IPS-18c (cell line): ENCODE results near the gene TNFAIP8L3.
A peak's percentile ranks its signal among the peaks of the same experiment; 100 is the strongest.
"Not testable (repeated sequence)": the region's sequence is repeated elsewhere in the genome, so short reads cannot be mapped to it uniquely, and the experiment has no call there.

Experiments
- H3K4me3 ChIP-seq: 2 replicates; pipeline ENCODE4 v1.7.0; 2013; ENCODE audit warnings: low read depth, mild to moderate bottlenecking, low read length, moderate library complexity; ENCODE audit not compliant: insufficient read depth
- H3K9me3 ChIP-seq: one replicate; pipeline ENCODE4 v1.6.1; 2013; ENCODE audit warnings: mild to moderate bottlenecking, low read length, moderate library complexity; ENCODE audit not compliant: control insufficient read depth, insufficient read depth

TNFAIP8L3 gene

DNA sequence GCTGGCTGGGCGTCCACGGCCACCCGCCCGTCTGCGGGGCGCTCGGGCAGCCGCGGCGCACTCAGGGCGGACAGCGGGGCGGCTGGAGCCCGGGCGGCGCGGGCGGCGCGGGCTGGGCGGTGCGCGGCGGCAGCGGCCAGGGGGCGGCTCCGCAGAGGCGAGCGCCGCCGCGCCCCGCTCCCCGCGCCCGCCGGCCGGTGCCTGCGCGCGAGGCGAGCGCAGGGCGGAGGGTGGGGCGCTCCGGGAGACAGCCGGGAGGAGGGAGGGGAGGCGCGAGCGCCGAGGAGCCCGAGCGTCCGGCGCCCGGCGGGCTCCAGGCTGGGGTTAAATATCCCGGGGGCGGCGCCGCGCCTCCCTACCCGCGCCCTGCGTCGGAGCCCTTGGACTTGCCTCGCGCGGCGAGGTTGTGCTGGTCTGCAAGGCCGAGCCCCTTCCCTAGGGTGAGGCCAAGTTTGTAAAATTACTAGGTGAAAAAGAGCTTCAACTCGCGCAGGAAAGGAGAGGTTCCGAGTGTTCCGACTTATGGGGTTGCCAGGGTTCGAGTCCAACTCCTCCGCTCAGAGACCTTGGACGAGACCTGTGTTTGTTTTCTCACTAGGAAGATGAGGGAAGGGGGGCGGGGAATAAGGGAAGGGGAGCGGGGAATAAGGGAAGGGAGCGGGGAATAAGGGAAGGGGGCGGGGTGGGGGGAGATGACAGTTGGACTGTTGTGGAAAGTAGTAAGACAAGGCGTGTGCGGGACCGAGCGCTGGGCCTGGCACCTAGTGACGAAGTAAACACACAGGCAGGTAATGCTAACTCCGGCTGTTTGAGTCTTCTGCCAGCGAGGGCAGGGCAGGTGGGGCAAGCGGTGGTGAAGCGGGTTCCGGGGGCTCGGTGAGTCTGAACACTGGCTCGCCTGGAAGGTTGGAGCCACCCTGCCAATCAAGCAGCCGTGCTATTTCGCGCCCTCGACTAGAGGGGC is at the start of gene TNFAIP8L3:
Gene TNFAIP8L3 (minus strand): TSS at position 301 of the 964 bp plus-strand sequence. CDS start 311 bp downstream, outside the sequence.
- no peaks in the 10 kb centered on the region for H3K9me3 ChIP-seq
- peak within 1 kb of the TSS; percentile 67 for H3K4me3 ChIP-seq

DNA sequence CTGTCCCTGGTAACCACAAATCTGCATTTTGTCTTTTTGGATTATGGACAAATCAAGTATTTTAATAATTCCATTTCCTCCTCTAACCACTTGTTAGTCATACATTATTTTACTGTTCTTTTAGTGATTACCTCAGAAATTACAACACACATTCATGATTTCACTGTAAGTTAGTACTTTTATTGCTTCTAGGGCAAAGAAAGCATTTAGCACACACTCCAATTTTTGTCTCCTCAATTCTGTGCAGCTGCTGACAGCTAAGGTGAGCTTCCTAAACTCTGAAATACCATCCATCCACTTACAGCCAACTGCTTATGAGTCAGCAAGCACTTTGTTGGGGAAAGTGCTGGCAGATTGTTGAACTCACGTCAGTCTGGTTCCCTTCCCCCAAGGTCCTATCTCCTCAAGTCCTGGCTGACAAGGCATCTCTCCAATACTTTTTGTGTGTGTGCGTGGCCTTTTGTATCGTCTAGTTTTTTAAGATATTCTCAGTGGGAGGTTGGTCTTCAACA is 49.4 kb upstream of the TNFAIP8L3 start:
- H3K9me3 ChIP-seq = no peaks in the 10 kb centered on the region

DNA sequence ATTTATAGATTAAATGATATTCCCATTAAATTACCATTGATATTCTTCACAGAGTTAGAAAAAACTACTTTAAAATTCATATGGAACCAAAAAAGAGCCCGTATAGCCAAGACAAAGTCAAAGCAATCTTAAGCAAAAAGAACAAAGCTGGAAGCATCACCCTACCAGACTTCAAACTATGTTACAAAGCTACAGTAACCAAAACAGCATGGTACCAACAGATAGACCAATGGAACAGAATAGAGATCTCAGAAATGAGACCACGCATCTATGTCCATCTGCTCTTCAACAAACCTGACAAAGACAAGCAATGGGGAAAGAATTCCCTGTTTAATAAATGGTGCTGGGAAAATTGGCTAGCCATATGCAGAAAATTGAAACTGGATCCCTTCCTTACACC is 45.6 kb upstream of the TNFAIP8L3 start:
- not testable (repeated sequence) for H3K4me3 ChIP-seq, H3K9me3 ChIP-seq

More for the DNA sequence above, 49.4 kb upstream of the TNFAIP8L3 start:
- H3K4me3 ChIP-seq = no peak overlapping the region

DNA sequence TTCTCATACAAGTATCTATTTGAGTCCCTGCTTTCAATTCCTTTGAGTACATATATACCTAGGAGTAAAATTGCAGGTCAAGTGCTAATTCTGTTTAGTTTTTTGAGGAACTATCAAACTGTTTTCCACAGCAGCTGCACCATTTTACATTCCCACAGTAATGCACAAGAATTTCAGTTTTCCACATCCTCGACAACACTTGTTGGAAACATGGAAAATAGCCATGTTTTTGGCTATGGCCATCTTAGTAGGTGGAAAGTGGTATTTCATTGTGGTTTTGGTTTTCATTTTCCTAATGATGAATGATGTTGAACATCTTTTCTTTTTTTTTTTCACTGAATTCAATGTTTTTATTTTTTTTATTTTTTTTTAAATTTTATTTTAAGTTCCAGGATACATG is 44.4 kb upstream of the TNFAIP8L3 start:
- H3K9me3 ChIP-seq = no peaks in the 10 kb centered on the region
- H3K4me3 ChIP-seq = no peak overlapping the region

DNA sequence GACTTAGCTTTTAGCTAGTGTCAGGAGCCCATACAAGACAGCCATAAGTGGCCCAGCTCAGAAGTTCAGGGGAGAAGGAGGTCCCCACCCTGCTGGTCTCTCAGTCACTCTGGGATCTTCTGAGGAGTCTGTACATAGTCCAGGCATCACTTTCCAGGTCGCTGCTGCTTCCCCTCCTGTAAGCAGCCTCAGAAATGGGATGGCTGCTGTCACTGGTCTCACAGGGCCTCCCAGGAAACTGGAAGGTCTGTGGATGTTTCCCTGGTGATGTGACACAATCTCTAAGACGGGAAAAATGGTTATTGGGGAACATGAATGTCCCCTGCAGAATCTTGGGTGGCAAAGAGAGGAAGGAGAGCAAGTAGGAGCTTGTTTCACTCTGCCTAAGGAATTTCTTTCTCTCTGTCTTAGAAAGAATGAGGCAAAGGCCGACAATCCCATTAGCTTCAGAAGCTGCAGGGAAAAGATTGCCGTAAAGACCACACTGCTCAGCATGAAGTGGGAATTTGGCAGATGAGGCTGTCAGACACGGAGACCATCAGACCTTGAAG is 43.2 kb upstream of the TNFAIP8L3 start:
- H3K4me3 ChIP-seq = no peak overlapping the region
- H3K9me3 ChIP-seq = no peaks in the 10 kb centered on the region

DNA sequence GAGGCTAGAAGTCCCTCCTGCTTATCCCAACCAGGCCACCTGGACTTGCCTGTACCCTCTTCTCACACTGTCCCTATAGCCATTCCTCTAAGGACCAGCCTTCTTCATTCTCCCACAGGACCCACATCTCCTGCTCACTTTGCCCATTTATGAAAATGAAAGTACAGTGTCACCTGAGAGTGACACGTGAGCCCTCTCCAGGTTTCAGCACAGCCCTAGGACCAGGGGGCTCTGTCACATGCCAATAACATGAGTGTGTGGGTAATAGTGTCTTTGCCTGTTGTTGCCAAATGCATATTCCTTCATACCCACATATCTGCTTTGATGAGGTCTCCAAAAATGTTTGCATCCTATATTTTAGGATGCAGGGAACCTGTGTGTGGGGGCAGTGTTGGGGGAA is 42.3 kb upstream of the TNFAIP8L3 start:
- H3K9me3 ChIP-seq = no peaks in the 10 kb centered on the region
- no peak overlapping the region for H3K4me3 ChIP-seq

DNA sequence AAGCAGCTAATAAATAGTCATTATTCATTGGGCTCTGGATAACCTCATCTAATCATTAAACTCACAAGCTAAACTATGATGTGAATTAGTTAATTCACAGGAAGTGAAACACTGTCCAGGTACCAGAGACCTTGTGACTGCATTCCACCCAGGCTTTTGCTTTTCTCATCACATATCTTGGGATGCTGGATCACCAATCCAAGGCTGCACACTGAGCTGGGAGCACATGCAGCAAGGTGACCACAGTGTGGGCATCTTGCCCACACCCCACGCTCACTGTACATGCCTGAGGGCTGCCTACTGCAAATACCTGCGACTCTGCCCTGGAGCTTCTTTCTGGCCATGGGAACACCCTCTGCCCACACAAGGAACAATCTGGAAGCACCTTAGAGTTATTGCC is 40.6 kb upstream of the TNFAIP8L3 start:
- Histone ChIP-seq H3K4me3 (no peak overlapping the region), H3K9me3 (no peaks in the 10 kb centered on the region)

DNA sequence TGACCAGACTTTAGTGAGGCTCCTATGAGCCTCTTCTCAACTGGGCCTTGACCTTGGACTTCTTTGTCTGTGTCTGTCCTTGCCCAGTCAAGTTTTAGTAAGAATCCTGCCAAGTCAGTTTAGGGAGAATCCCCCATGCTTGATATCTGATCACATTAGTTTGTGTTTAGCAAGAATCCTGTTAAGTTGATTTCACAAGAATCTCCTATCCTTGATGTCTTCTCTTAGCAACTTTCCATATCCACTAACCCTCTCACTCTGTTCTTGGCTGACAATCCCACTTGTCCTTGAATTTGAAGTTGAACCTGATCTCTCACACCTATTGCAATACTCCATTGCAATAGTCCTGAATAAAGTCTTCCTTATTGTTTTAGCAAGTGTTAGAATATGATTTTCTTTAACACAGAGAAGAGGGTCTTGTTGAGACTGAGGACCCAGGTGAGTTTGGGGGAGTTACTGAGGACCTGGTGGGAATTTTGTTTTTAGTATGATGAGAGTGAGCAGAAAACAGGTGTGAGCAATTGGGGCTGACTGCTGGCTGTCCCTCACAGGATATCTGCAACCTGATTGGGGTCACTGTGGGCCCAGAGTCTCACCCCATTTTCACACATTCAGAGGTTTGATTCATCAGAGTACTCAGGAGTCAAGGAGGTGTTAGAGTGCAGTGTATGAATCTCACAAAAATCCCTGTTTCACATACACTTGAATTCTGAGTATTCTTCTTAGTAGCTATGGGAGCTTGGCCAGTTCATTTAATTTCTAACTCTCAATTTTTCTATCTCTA is 39.9 kb upstream of the TNFAIP8L3 start:
- H3K9me3 ChIP-seq = no peaks in the 10 kb centered on the region

DNA sequence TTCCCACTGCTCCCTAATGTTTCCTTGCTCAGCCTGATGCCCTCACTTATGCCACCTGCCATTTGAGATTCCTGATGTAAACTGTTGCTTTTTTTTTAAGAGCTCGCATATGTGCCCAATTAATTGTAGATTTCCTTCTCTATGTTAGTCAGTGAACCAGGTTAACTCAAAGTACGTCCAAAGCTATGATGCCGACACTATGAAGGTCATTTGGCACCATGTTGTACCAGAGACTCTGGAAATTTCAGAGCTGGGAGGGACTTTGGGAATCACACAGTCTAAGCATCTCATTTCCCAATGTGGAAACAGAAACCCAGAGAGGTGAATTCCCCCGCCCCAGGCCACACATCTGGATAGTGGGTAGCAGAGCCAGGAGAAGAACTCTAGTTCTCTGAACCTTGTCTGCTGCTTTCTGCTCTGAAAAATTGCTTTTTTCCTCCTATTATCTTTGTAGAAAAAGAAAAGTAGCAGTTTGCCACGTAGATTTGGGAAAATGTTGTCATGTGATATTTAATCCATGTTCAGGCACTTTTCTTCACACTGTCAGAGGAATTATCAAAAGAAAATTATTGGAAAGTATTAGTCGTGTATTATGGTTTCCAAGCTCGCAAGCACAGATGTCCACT is 38.5 kb upstream of the TNFAIP8L3 start:
- no peaks in the 10 kb centered on the region for H3K9me3 ChIP-seq
- H3K4me3 ChIP-seq = no peak overlapping the region

More for the DNA sequence above, 39.9 kb upstream of the TNFAIP8L3 start:
- H3K4me3 ChIP-seq = no peak overlapping the region

DNA sequence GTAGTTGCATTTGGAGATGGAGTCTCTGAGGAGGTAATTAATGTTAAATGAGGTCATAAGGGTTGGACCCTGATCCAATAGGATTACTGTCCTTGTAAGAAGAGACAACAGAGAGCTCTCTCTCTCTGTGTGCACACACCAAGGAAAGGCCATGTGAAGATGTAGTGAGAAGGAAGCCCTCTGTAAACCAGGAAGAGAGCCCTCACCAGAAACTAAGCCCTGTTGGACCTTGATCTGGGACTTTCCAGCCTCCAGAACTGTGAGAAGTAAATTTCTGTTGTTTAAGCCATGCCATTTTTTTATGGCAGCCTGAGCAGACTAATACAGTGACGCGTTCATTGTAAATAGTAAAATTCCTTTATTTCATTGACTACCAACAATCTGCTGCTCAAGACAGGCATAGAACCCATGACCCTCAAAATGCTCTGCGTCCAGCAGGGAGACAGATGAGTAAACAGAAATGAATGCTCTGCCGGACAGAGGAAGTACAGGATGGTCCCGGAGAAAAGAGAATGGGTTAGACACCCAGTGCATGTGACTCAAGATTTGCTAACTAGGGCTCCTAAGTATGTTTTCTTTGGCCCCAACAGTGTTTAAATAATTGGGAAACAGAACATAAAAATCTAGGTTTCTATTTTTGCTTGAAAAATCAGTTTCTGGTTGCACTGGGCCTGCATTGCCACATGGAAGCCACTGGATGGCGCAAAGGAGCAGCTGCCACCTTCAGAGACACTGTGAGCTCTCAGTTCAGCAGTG is 37.9 kb upstream of the TNFAIP8L3 start:
- no peak overlapping the region for H3K4me3 ChIP-seq
- H3K9me3 ChIP-seq = no peaks in the 10 kb centered on the region

DNA sequence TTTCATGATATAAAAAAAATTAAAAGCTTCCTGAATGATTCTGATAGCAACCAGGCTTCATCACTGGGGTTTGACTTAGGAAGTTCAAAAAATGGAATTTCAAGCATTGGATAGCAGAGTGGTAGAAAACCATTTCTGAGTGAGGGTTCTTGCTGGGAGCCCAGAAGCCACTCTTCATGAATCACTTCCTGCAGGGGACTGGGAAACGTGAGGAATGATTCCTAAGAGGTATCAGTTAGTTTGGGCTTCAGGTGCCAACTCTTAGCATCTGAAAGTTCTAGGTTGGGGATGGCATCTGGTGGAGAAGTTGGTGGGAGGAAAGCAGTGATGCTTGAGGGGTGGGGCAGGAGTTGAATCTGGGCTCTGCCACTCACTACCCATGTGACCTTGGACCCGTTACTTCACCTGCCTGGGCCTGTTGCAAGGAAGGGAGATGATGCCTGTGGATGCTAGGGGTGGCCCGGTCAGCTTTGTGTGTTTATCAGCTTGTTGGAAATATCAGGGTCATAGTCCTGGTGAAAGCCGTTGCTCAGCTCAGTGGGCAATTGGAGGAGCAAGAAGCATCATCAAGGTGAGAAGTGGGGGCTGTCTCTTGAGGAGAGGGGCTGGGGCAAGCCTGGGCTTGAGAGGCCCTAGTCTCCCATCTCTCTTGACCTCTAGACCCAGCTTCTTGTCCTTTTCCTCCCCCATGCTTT is 37.0 kb upstream of the TNFAIP8L3 start:
- Histone ChIP-seq H3K9me3 (no peaks in the 10 kb centered on the region), H3K4me3 (no peak overlapping the region)

DNA sequence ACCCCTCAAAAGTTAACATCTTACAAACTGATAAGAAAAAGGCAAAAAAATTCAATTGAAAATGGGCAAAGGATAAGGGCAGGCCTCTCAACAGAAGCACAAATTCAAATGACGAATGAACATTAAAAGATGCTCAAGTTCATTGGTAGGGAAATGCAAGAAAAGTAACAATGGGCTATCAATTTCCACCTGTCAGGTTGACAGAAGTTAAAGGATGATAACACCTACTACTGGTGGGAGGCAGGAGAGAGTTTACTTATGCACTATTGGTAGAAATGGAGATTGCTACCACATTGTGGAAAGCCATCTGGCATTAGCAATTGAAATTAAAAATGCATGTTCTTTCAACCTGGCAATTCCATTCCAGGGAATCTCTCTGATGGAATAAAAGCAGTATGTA is 35.6 kb upstream of the TNFAIP8L3 start:
- Histone ChIP-seq H3K9me3 (no peaks in the 10 kb centered on the region), H3K4me3 (no peak overlapping the region)

DNA sequence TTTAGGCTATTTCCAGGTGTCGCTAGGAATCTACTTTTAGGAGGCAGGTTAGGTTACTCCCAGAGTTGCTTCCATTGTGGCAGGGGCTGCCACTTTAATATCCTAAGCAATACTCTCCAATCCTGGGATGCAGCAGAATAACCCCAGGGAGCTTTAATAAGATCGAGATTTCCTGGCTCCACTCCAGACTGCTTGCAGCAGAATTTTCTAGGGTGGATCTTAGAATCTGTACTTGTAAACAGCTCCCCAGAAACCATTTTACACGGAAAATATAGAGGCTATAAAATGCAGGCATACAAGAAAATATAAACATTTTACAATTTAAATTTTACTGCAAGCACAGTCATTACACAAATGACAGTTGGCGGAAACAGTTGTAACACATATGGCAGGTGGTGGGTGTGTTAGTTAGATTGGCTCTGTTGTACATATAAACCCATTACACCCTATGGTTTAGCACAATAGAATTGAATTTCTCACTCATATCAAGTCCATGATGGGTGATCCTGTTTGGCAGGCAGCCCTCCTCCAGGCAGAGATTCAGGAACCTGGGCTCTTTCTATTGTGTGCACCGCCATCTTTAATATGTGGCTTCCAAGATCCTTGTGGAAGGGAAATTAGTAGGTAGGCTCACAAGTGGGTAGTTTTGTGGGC is 35.0 kb upstream of the TNFAIP8L3 start:
- no peak overlapping the region for H3K4me3 ChIP-seq
- H3K9me3 ChIP-seq = no peaks in the 10 kb centered on the region

DNA sequence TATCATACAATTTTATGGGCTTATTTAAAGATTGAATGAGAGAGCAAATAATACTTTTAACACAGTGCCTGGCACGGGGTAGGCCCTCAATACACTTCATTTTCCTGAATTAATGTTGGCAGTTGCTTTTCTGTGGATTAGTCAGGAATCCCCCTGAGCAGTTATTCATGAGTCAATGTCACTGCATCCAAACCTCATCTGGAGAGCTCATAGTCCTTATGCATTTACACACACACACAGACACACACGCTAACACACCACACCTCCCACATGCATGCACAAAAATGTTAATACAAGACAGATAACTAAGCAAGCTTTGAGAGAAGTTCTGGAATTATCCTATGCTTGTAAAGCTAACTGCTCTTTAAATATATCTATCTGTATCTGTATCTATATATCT is 34.0 kb upstream of the TNFAIP8L3 start:
- H3K9me3 ChIP-seq = no peaks in the 10 kb centered on the region
- no peak overlapping the region for H3K4me3 ChIP-seq

DNA sequence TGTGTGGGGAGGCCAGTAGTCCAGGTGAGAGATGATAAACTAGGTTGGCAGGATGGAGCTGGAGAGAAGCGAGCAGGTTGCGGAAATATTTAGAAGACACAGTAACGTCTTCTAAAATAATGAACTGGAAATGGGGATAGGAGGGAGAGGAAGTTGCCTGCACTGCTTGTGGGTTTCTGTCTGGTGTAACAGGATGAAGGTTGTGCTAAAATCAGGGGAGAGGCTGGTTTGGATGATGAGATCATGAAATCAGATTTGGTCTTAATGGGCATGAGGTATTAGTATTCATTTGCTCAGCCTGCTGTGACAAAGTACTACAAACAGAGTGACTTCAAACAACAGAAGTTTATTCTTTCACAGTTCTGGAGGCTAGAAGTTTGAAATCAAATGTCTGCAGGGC is 32.1 kb upstream of the TNFAIP8L3 start:
- H3K9me3 ChIP-seq = no peaks in the 10 kb centered on the region
- H3K4me3 ChIP-seq = no peak overlapping the region

DNA sequence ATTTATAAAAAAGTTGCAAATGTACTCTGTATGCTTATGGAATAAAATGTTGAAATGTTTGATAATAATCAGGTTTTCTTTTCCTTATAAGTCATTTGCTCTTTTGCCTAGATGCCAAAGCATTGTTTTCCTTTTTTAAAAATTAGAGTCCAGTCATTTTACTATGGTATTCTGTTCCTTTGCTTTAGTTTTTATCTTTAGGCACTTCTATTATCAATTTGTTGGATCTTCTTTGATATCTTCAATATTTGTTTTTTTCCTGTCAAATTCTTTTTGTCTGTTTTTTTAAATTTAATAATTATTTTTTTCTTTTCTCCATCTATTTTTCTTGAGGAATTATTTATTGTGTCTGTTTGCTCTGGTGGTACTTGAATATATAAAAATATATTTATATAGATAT is 28.3 kb upstream of the TNFAIP8L3 start:
- H3K4me3 ChIP-seq, H3K9me3 ChIP-seq: not testable (repeated sequence)
